ENCODE results near the gene ELP4.

The ELP4 gene

DNA sequence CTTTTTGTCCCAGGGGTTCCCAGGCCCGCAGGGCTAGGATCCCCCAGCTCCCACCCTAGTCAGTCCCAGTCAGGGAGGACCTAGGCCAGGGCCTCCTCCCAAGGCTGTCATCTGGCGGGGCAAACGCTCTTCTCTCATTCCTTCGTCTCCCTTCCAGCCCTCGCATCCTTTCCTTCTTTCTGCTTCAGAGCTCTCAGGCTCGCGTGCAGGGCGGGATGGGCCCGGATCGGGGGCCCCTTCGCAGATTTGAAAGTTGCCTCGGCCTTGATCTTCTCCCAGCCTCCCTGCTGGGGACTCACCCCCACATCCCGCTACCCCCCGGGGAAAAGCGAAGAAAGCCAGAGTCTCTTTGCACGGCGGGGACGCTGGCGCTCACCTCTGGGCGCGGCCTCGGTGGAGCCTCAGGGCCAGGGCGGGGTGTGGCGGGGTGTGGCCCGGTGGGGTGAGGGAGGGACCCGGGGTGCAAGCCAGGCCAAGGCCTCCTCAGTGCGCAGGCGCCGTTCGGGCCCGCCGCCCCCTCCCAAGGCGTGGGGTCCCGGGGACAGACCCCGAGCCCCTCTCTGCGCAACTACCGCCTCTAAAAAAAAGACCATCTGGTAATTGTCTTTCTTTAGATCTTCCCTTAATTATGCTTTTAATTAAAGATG is 316.4 kb downstream of the ELP4 start:
- Histone ChIP-seq H3K27ac (ENCODE audit: low read length) (no peak overlapping the region), H2AFZ (ENCODE audit: low read depth, low read length) (no peak overlapping the region)
- no peak for TF ChIP-seq EZH2 (IDR thresholded peaks at IDR 0.05; ENCODE audit: borderline replicate concordance, low read depth, low read length, severe bottlenecking)
- TF ChIP-seq, protein P1, sequence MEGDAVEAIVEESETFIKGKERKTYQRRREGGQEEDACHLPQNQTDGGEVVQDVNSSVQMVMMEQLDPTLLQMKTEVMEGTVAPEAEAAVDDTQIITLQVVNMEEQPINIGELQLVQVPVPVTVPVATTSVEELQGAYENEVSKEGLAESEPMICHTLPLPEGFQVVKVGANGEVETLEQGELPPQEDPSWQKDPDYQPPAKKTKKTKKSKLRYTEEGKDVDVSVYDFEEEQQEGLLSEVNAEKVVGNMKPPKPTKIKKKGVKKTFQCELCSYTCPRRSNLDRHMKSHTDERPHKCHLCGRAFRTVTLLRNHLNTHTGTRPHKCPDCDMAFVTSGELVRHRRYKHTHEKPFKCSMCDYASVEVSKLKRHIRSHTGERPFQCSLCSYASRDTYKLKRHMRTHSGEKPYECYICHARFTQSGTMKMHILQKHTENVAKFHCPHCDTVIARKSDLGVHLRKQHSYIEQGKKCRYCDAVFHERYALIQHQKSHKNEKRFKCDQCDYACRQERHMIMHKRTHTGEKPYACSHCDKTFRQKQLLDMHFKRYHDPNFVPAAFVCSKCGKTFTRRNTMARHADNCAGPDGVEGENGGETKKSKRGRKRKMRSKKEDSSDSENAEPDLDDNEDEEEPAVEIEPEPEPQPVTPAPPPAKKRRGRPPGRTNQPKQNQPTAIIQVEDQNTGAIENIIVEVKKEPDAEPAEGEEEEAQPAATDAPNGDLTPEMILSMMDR (IDR thresholded peaks at IDR 0.05; ENCODE audit: borderline replicate concordance, extremely low read depth, low read length, poor library complexity, severe bottlenecking), result no peak

DNA sequence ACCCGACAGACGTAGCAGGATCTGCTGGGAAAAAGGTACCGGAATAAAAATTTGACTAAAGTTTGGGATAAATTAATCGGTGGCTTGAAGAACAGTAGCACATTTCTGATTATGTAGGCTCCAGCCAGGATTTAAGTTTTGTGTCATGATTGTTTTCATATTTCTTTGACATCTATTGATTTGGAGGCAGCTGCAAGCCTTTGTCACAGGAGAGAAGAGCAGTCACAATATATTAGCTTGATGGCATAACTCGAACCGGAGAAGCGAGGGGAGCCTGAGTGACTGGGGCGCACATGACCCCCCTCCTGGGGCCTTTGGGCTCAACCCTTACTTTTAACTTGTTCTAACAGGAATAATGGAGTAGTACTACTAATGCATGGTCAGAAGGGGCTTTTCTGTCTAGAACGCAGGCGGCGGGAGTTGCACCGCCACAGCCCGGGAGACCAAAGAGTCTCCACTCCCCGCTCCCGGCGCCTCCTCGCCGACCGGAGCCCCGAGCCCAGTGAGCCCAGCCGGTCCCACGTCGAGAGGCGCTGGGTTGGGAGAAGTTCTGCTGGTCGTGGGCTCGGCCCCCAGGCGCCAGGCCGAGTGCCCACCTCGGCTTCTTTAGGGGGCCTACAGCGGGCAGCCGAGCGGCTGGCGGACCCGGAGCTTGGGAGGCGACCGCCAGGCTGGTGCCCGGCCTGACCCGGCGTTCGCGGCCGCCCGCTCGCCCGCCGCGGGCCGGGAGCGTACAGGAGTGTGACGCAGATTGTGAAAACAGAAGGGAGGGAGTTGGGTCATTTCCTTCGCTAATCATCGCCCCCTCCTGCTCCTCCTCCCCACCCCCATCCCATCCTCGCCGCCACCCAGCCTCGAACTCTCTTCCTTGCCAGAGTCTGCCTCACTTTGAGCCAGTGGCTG is 317.2 kb downstream of the ELP4 start:
- Histone ChIP-seq H3K4me1 (ENCODE audit: insufficient read depth, low read length) (no peaks in the 10 kb centered on the region), H3K9ac (ENCODE audit: low read depth, low read length) (no peak overlapping the region), H2AFZ (ENCODE audit: low read depth, low read length) (no peak overlapping the region), H3K4me3 (ENCODE audit: low read depth in 1 of 2, low read length in 2 of 2) (no peak overlapping the region), H4K20me1 (ENCODE audit: insufficient read depth, low read length) (no peaks in the 10 kb centered on the region), H3K27me3 (ENCODE audit: insufficient read depth, low read length, poor library complexity) (peaks cover 8% of the 10 kb centered on the region), H3K9me3 (ENCODE audit: insufficient read depth, low read length, severe bottlenecking) (no peaks in the 10 kb centered on the region), H3K79me2 (ENCODE audit: insufficient read depth, low read length) (no peaks in the 10 kb centered on the region), H3K4me2 (ENCODE audit: insufficient read depth, low read length) (no peak overlapping the region), H3K27ac (ENCODE audit: low read length) (no peak overlapping the region), H3K36me3 (ENCODE audit: insufficient read depth, low read length) (no peaks in the 10 kb centered on the region)
- TF ChIP-seq EZH2 (IDR thresholded peaks at IDR 0.05; ENCODE audit: borderline replicate concordance, low read depth, low read length, severe bottlenecking), result no peak
- TF ChIP-seq, protein P1 (IDR thresholded peaks at IDR 0.05; ENCODE audit: borderline replicate concordance, extremely low read depth, low read length, poor library complexity, severe bottlenecking), result no peak
- no peak for ATAC-seq (ENCODE audit: insufficient read depth, low read depth)
- DNase-seq, result no peak

More for the DNA sequence above, 316.4 kb downstream of the ELP4 start:
- Histone ChIP-seq H3K9me3 (ENCODE audit: insufficient read depth, low read length, severe bottlenecking) (no peaks in the 10 kb centered on the region), H3K9ac (ENCODE audit: low read depth, low read length) (no peak overlapping the region), H3K36me3 (ENCODE audit: insufficient read depth, low read length) (no peaks in the 10 kb centered on the region), H3K4me3 (ENCODE audit: low read depth in 1 of 2, low read length in 2 of 2) (no peak overlapping the region), H3K27me3 (ENCODE audit: insufficient read depth, low read length, poor library complexity) (peaks cover 8% of the 10 kb centered on the region), H4K20me1 (ENCODE audit: insufficient read depth, low read length) (no peaks in the 10 kb centered on the region), H3K4me2 (ENCODE audit: insufficient read depth, low read length) (no peak overlapping the region), H3K4me1 (ENCODE audit: insufficient read depth, low read length) (no peaks in the 10 kb centered on the region), H3K79me2 (ENCODE audit: insufficient read depth, low read length) (no peaks in the 10 kb centered on the region)
- DNase-seq, result no peak
- ATAC-seq (ENCODE audit: insufficient read depth, low read depth), result no peak

DNA sequence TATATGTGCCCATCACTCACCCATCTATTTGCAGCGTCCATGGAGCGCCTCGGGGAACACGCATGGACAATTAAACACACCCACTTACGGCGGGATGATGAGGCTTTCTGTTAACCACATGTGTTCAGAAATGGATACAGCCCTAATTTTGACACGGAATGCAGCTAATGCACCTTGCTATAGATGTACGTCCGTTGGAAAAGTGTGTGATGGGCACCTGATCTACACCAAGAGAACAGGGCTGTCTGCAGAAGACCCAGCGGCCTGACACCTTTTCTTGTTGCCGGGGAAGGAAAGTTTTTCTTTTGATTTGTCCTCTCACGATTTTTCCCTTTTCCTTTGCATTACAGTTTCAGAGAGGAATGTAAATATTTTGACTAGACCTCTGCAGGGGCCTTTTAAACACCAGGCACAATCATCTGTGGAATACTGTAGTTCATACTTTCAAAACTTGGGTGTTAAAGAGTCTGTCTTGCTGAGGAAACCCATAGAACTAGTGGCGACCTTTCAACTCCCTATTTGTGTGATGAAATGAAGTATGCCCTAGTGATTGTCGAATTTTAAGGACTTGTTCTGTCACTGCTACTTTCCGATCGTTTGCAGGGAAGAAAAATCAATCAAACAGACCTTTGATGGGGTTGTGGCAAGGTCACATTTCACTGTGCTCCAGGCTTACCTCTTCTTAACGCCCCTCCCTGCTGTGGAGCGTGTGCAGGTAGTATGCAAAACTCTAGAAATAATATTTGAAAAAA is 318.1 kb downstream of the ELP4 start:
- Histone ChIP-seq H3K4me3 (ENCODE audit: low read depth in 1 of 2, low read length in 2 of 2) (no peak overlapping the region), H3K9ac (ENCODE audit: low read depth, low read length) (no peak overlapping the region), H2AFZ (ENCODE audit: low read depth, low read length) (no peak overlapping the region), H3K27me3 (ENCODE audit: insufficient read depth, low read length, poor library complexity) (peaks cover 8% of the 10 kb centered on the region), H3K9me3 (ENCODE audit: insufficient read depth, low read length, severe bottlenecking) (no peaks in the 10 kb centered on the region), H3K79me2 (ENCODE audit: insufficient read depth, low read length) (no peaks in the 10 kb centered on the region), H3K4me1 (ENCODE audit: insufficient read depth, low read length) (no peaks in the 10 kb centered on the region), H3K36me3 (ENCODE audit: insufficient read depth, low read length) (no peaks in the 10 kb centered on the region), H4K20me1 (ENCODE audit: insufficient read depth, low read length) (no peaks in the 10 kb centered on the region), H3K4me2 (ENCODE audit: insufficient read depth, low read length) (no peak overlapping the region), H3K27ac (ENCODE audit: low read length) (no peak overlapping the region)
- ATAC-seq (ENCODE audit: insufficient read depth, low read depth), result no peak
- TF ChIP-seq, protein P1 (IDR thresholded peaks at IDR 0.05; ENCODE audit: borderline replicate concordance, extremely low read depth, low read length, poor library complexity, severe bottlenecking), result no peak
- TF ChIP-seq EZH2 (IDR thresholded peaks at IDR 0.05; ENCODE audit: borderline replicate concordance, low read depth, low read length, severe bottlenecking), result no peak
- DNase-seq, result no peak
